Panc1 (cell line): ENCODE results near the gene SIGLEC9. TPM values are rescaled to one million over a fixed set of nuclear protein-coding genes. Genes with fewer than 3 reads are reported as not detected.

Experiments
- ATAC-seq: fragments of 200-7000 bp; cut with Tn5 transposase; 2 replicates; pipeline ENCODE4 v1.9.1; 2020; ENCODE audit warnings: mild to moderate bottlenecking, moderate library complexity
- BruUV-seq: library from RNA; stranded (reverse); fragments of 400-500 nt; replicated peaks from 2 replicates; lab custom pipeline; 2021; lab: Mats Ljungman, UMichigan
- CTCF ChIA-PET: fragments of 300-600 bp; sonication (Branson Sonifier 250); formaldehyde crosslinking; loops from one replicate; lab custom pipeline; 2022; ENCODE audit warnings: antibody characterized with exemption; lab: Charles Lee
- POLR2A ChIA-PET: fragments of 300-600 bp; sonication (Branson Sonifier 250); formaldehyde crosslinking; loops from one replicate; lab custom pipeline; 2022; ENCODE audit warnings: antibody characterized with exemption; lab: Charles Lee
- DNase-seq: peaks from one replicate; pipeline ENCODE4 v3.0.0-alpha.2; 2010; ENCODE audit warnings: low read depth, low spot score
- H3K27ac ChIP-seq: 2 replicates; pipeline ENCODE4 v1.5.1; 2011; ENCODE audit warnings: mild to moderate bottlenecking, low read length, inconsistent platforms
- H3K27me3 ChIP-seq: fragments of 200-500 bp; sonication (Bioruptor generic); 2 replicates; pipeline ENCODE4 v1.6.0; 2014; ENCODE audit warnings: low read length, inconsistent platforms; ENCODE audit not compliant: control insufficient read depth, insufficient read depth
- H3K36me3 ChIP-seq: fragments of 200-500 bp; sonication (Bioruptor generic); 2 replicates; pipeline ENCODE4 v1.5.1; 2014; ENCODE audit warnings: inconsistent platforms, mild to moderate bottlenecking, low read length, moderate library complexity; ENCODE audit not compliant: control insufficient read depth, insufficient read depth
- H3K4me1 ChIP-seq: 2 replicates; pipeline ENCODE4 v1.5.1; 2011; ENCODE audit warnings: inconsistent platforms, mild to moderate bottlenecking, low read length, moderate library complexity; ENCODE audit not compliant: control insufficient read depth, insufficient read depth
- H3K4me3 ChIP-seq, 2 experiments: 2 replicates each; pipeline ENCODE4 v1.5.1; 2011 to 2012; ENCODE audit warnings: low read depth in 2 of 2, low read length in 2 of 2, mild to moderate bottlenecking in 2 of 2, inconsistent platforms in 1 of 2, moderate library complexity in 1 of 2
- H3K9me3 ChIP-seq: fragments of 200-500 bp; sonication (Bioruptor generic); 2 replicates; pipeline ENCODE4 v1.5.1; 2014; ENCODE audit warnings: low read depth, mild to moderate bottlenecking, inconsistent platforms, low read length, moderate library complexity; ENCODE audit not compliant: control insufficient read depth, insufficient read depth
- POLR2AphosphoS5 ChIP-seq: IDR thresholded peaks from 2 replicates; pipeline ENCODE4 v1.6.1; 2012; ENCODE audit warnings: mild to moderate bottlenecking, low read depth, low read length, moderate library complexity
- SIN3A ChIP-seq: IDR thresholded peaks from 2 replicates; pipeline ENCODE4 v1.6.1; 2012; ENCODE audit warnings: low read depth, mild to moderate bottlenecking, low read length, moderate library complexity, borderline replicate concordance; ENCODE audit not compliant: insufficient read depth
- TCF7L2 ChIP-seq: IDR thresholded peaks from 2 replicates; pipeline ENCODE4 v1.6.1; 2011; ENCODE audit warnings: mild to moderate bottlenecking, low read depth, low read length, inconsistent platforms
- in situ Hi-C: cut with HindIII; loops from 2 replicates; pipeline ENCODE4 v1.10.0; 2016; ENCODE audit warnings: low sequenced_read_pairs, low pct_unique_long_range_greater_than_20kb
- intact Hi-C: fragments of 100-400 bp; cut with micrococcal nuclease; formaldehyde crosslinking; loops from one replicate; pipeline ENCODE4 v1.10.0; 2022; ENCODE audit not compliant: unreplicated experiment
- total RNA-seq: library from RNA; stranded (reverse); gene quantifications from one replicate; pipeline ENCODE4 v1.2.1, GENCODE V29; 2021; ENCODE audit not compliant: unreplicated experiment
- TF ChIP-seq, protein P1 (sequence below), 2 experiments: IDR thresholded peaks; 2 replicates each; pipeline ENCODE4 v1.6.1; 2011 to 2012; ENCODE audit warnings: low read depth in 2 of 2, control low read depth in 1 of 2, low read length in 1 of 2, mild to moderate bottlenecking in 1 of 2, moderate library complexity in 1 of 2; ENCODE audit not compliant: insufficient read depth in 1 of 2
- TF ChIP-seq, protein P2 (sequence below): fragments of 450-650 bp; IDR thresholded peaks from 2 replicates; pipeline ENCODE4 v1.5.1; 2017; ENCODE audit warnings: mild to moderate bottlenecking

Gene SIGLEC9
- total RNA-seq, 1 experiment from 2014 or later, result not detected

- no peaks in the 10 kb centered on the region for H3K36me3 ChIP-seq
- ATAC-seq (no peak), DNase-seq (no peak)
- no peaks in the 10 kb centered on the region for H3K27me3 ChIP-seq
- no TSS peak for BruUV-seq
- CTCF ChIA-PET, result no interaction called here
- POLR2A ChIA-PET, result no interaction called here
- H3K9me3 ChIP-seq, result no peaks in the 10 kb centered on the region
- H3K4me1 ChIP-seq, result no peaks in the 10 kb centered on the region; the same call in 1 of the 2 replicates
- H3K27ac ChIP-seq, result no peak overlapping the region
- TF ChIP-seq SIN3A, result no peak
- TF ChIP-seq TCF7L2, result no peak
- TF ChIP-seq, protein P1, sequence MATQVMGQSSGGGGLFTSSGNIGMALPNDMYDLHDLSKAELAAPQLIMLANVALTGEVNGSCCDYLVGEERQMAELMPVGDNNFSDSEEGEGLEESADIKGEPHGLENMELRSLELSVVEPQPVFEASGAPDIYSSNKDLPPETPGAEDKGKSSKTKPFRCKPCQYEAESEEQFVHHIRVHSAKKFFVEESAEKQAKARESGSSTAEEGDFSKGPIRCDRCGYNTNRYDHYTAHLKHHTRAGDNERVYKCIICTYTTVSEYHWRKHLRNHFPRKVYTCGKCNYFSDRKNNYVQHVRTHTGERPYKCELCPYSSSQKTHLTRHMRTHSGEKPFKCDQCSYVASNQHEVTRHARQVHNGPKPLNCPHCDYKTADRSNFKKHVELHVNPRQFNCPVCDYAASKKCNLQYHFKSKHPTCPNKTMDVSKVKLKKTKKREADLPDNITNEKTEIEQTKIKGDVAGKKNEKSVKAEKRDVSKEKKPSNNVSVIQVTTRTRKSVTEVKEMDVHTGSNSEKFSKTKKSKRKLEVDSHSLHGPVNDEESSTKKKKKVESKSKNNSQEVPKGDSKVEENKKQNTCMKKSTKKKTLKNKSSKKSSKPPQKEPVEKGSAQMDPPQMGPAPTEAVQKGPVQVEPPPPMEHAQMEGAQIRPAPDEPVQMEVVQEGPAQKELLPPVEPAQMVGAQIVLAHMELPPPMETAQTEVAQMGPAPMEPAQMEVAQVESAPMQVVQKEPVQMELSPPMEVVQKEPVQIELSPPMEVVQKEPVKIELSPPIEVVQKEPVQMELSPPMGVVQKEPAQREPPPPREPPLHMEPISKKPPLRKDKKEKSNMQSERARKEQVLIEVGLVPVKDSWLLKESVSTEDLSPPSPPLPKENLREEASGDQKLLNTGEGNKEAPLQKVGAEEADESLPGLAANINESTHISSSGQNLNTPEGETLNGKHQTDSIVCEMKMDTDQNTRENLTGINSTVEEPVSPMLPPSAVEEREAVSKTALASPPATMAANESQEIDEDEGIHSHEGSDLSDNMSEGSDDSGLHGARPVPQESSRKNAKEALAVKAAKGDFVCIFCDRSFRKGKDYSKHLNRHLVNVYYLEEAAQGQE (IDR thresholded peaks at IDR 0.05; ENCODE audit: insufficient read depth in 1 of 2, low read depth in 2 of 2, low read length in 1 of 2), result no peak
- TF ChIP-seq, protein P2, sequence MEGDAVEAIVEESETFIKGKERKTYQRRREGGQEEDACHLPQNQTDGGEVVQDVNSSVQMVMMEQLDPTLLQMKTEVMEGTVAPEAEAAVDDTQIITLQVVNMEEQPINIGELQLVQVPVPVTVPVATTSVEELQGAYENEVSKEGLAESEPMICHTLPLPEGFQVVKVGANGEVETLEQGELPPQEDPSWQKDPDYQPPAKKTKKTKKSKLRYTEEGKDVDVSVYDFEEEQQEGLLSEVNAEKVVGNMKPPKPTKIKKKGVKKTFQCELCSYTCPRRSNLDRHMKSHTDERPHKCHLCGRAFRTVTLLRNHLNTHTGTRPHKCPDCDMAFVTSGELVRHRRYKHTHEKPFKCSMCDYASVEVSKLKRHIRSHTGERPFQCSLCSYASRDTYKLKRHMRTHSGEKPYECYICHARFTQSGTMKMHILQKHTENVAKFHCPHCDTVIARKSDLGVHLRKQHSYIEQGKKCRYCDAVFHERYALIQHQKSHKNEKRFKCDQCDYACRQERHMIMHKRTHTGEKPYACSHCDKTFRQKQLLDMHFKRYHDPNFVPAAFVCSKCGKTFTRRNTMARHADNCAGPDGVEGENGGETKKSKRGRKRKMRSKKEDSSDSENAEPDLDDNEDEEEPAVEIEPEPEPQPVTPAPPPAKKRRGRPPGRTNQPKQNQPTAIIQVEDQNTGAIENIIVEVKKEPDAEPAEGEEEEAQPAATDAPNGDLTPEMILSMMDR, result no peak
- no peak for TF ChIP-seq POLR2AphosphoS5
- H3K4me3 ChIP-seq, result no peak overlapping the region
- intact Hi-C loops, result loop anchor here (10.0 kb wide), 1 partner anchor 166 kb away; no protein-coding TSS in a partner anchor
- in situ Hi-C loops, result no loop called here
These were observed 34.2 kb upstream of the SIGLEC9 start for GRCh38 chr19:51090471-51090870.

GRCh38 chr19:51091126-51091525 is 33.6 kb upstream of the SIGLEC9 start:
- no peak for TF ChIP-seq TCF7L2
- TF ChIP-seq, protein P2, result no peak
- ChIA-PET POLR2A (no interaction called here), CTCF (no interaction called here)
- no TSS peak for BruUV-seq
- H3K4me1 ChIP-seq, result no peaks in the 10 kb centered on the region; the same call in 1 of the 2 replicates
- no peak overlapping the region for H3K4me3 ChIP-seq
- H3K36me3 ChIP-seq, result no peaks in the 10 kb centered on the region
- ATAC-seq, result no peak
- no peak overlapping the region for H3K27ac ChIP-seq
- intact Hi-C loops (loop anchor here (10.0 kb wide), 1 partner anchor 166 kb away; no protein-coding TSS in a partner anchor), in situ Hi-C loops (no loop called here)
- DNase-seq, result no peak
- no peaks in the 10 kb centered on the region for H3K27me3 ChIP-seq
- no peaks in the 10 kb centered on the region for H3K9me3 ChIP-seq
